Measurements from ENCODE around the gene CDH26. TPM values are rescaled to one million over a fixed set of nuclear protein-coding genes. Genes with fewer than 3 reads are reported as not detected.

The CDH26 gene
- polyA plus RNA-seq, 3 donors: 1.3 to 3.0 (median 2.0) TPM

DNA sequence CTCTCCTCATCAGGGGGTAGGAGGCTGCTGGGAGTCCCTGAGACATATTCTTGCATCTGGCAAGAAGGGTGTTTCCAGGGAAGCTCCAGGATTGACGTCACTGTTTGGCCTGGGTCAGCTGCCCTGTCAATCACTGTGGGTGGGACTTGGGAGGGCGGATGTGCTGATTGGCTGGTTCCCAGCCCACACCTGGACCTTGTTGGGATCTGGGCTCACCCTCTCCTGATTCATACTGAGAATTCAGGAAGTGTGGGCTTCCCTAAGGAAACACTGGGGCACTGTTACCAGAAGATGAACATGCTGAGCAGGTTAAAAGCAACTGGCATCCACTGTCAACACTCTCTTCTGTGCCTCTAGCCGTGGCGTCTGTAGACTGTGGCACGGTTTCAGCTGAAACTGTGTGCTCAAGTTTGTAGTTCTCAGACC lies 36.5 kb downstream of the CDH26 start:
- Mint-ChIP-seq H3K27me3 (ENCODE audit: low read depth in 3 of 3) (peaks cover 0 to 3% (median 2%) of the 10 kb centered on the region in 3 donors), H3K4me3 (peak overlapping the region; percentile 75 to 91), H3K27ac (peak overlapping the region in 4 of 7 donors; percentile 47 to 79 (median 63)), H3K9me3 (no peaks in the 10 kb centered on the region), H3K36me3 (peaks cover 4 to 9% of the 10 kb centered on the region in 2 donors), H3K4me1 (peaks cover 54% of the 10 kb centered on the region)
- Histone ChIP-seq H3K4me3 (replicated peaks in 1 of 3; ENCODE audit: low read depth in 2 of 3, low read length in 3 of 3) (peak overlapping the region; percentile 3 to 67 (median 50)), H3K4me2 (replicated peaks; ENCODE audit: extremely low read depth, low read length, poor library complexity, severe bottlenecking) (peak overlapping the region; percentile 69), H3K27ac (ENCODE audit: low read depth in 1 of 2, low read length in 2 of 2) (peak overlapping the region in 1 of 2 donors; percentile 51), H4K20me1 (ENCODE audit: insufficient read depth, low read length) (no peaks in the 10 kb centered on the region), H3K9me3 (replicated peaks in 1 of 2; ENCODE audit: control insufficient read depth in 1 of 2, insufficient read depth in 1 of 2, low read length in 2 of 2) (no peaks in the 10 kb centered on the region), H3K4me1 (ENCODE audit: control insufficient read depth in 1 of 2, insufficient read depth in 2 of 2, low read length in 2 of 2) (peaks cover 37 to 52% of the 10 kb centered on the region in 2 donors), H3K79me2 (ENCODE audit: insufficient read depth, low read length) (no peaks in the 10 kb centered on the region), H3K27me3 (ENCODE audit: control insufficient read depth in 2 of 2, insufficient read depth in 2 of 2, low read length in 2 of 2) (no peaks in the 10 kb centered on the region), H2AFZ (ENCODE audit: insufficient read depth, low read depth, low read length, poor library complexity, severe bottlenecking) (peak overlapping the region; percentile 66), H3K36me3 (replicated peaks in 1 of 2; ENCODE audit: control insufficient read depth in 1 of 2, insufficient read depth in 2 of 2, low read length in 2 of 2) (no peaks in the 10 kb centered on the region), H3K9ac (ENCODE audit: insufficient read depth, low read length, poor library complexity, severe bottlenecking) (peak overlapping the region; percentile 29)
- TF ChIP-seq, protein P1, sequence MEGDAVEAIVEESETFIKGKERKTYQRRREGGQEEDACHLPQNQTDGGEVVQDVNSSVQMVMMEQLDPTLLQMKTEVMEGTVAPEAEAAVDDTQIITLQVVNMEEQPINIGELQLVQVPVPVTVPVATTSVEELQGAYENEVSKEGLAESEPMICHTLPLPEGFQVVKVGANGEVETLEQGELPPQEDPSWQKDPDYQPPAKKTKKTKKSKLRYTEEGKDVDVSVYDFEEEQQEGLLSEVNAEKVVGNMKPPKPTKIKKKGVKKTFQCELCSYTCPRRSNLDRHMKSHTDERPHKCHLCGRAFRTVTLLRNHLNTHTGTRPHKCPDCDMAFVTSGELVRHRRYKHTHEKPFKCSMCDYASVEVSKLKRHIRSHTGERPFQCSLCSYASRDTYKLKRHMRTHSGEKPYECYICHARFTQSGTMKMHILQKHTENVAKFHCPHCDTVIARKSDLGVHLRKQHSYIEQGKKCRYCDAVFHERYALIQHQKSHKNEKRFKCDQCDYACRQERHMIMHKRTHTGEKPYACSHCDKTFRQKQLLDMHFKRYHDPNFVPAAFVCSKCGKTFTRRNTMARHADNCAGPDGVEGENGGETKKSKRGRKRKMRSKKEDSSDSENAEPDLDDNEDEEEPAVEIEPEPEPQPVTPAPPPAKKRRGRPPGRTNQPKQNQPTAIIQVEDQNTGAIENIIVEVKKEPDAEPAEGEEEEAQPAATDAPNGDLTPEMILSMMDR (IDR thresholded peaks at IDR 0.05): no peak
- DNase-seq: peak; percentile 31 to 80 (median 35)
- WGBS (ENCODE audit: insufficient coverage): 60% methylated on average over 1 of the region's 5 CpGs
- intact Hi-C loops (cut with micrococcal nuclease): no loop called here

DNA sequence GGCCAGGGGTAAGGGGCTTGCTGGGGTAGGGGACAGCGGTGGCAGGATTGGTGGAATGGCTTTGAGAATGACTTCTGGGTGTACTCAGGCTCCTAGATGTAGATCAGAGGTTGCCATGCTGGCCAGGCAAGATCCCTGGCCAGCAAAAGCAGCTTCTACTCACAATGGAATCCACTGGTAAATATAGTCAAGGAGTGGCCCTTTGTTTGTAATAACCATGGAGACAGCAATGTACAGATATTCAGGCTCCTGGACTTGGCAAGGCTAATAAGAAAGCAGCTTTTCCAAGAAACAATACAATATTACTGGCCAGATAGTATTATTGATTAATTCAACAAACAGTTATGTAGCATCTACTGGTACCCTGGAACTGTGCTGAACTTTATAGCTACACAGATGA lies 37.9 kb downstream of the CDH26 start:
- peak overlapping the region in 1 of 7 donors; percentile 11 for H3K27ac Mint-ChIP-seq
- no peak overlapping the region for H3K4me2 ChIP-seq (replicated peaks; ENCODE audit: extremely low read depth, low read length, poor library complexity, severe bottlenecking)
- no peak for DNase-seq
- peaks cover 0 to 3% (median 2%) of the 10 kb centered on the region in 3 donors for H3K27me3 Mint-ChIP-seq (ENCODE audit: low read depth in 3 of 3)
- H3K27me3 ChIP-seq (ENCODE audit: control insufficient read depth in 2 of 2, insufficient read depth in 2 of 2, low read length in 2 of 2): no peaks in the 10 kb centered on the region
- H3K4me3 Mint-ChIP-seq: no peak overlapping the region
- no peaks in the 10 kb centered on the region for H3K9me3 ChIP-seq (replicated peaks in 1 of 2; ENCODE audit: control insufficient read depth in 1 of 2, insufficient read depth in 1 of 2, low read length in 2 of 2)
- no peak overlapping the region for H3K9ac ChIP-seq (ENCODE audit: insufficient read depth, low read length, poor library complexity, severe bottlenecking)
- TF ChIP-seq, protein P1 (IDR thresholded peaks at IDR 0.05): no peak
- H3K79me2 ChIP-seq (ENCODE audit: insufficient read depth, low read length): no peaks in the 10 kb centered on the region
- H4K20me1 ChIP-seq (ENCODE audit: insufficient read depth, low read length): no peaks in the 10 kb centered on the region
- H3K27ac ChIP-seq (ENCODE audit: low read depth in 1 of 2, low read length in 2 of 2): no peak overlapping the region
- peaks cover 53% of the 10 kb centered on the region for H3K4me1 Mint-ChIP-seq
- intact Hi-C loops (cut with micrococcal nuclease): no loop called here
- no peaks in the 10 kb centered on the region for H3K36me3 ChIP-seq (replicated peaks in 1 of 2; ENCODE audit: control insufficient read depth in 1 of 2, insufficient read depth in 2 of 2, low read length in 2 of 2)
- no peak overlapping the region for H2AFZ ChIP-seq (ENCODE audit: insufficient read depth, low read depth, low read length, poor library complexity, severe bottlenecking)
- WGBS (ENCODE audit: insufficient coverage): 100% methylated on average over 1 of the region's 1 CpG
- peaks cover 4 to 9% of the 10 kb centered on the region in 2 donors for H3K36me3 Mint-ChIP-seq
- no peaks in the 10 kb centered on the region for H3K9me3 Mint-ChIP-seq
- H3K4me3 ChIP-seq (replicated peaks in 1 of 3; ENCODE audit: low read depth in 2 of 3, low read length in 3 of 3): no peak overlapping the region
- H3K4me1 ChIP-seq (ENCODE audit: control insufficient read depth in 1 of 2, insufficient read depth in 2 of 2, low read length in 2 of 2): peaks cover 39 to 56% of the 10 kb centered on the region in 2 donors
